Measurements from ENCODE around the gene AOC1. TPM values are rescaled to one million over a fixed set of nuclear protein-coding genes. Genes with fewer than 3 reads are reported as not detected.
"Not testable (repeated sequence)": the region's sequence is repeated elsewhere in the genome, so short reads cannot be mapped to it uniquely, and the experiment has no call there.

Gene AOC1, protein sequence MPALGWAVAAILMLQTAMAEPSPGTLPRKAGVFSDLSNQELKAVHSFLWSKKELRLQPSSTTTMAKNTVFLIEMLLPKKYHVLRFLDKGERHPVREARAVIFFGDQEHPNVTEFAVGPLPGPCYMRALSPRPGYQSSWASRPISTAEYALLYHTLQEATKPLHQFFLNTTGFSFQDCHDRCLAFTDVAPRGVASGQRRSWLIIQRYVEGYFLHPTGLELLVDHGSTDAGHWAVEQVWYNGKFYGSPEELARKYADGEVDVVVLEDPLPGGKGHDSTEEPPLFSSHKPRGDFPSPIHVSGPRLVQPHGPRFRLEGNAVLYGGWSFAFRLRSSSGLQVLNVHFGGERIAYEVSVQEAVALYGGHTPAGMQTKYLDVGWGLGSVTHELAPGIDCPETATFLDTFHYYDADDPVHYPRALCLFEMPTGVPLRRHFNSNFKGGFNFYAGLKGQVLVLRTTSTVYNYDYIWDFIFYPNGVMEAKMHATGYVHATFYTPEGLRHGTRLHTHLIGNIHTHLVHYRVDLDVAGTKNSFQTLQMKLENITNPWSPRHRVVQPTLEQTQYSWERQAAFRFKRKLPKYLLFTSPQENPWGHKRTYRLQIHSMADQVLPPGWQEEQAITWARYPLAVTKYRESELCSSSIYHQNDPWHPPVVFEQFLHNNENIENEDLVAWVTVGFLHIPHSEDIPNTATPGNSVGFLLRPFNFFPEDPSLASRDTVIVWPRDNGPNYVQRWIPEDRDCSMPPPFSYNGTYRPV
- total RNA-seq: not detected

- CTCF ChIA-PET: no interaction called here
- DNase-seq: no peak
- POLR2A ChIA-PET: no interaction called here
- H3K36me3 Mint-ChIP-seq (ENCODE audit: low read depth): no peaks in the 10 kb centered on the region
- peaks cover 38% of the 10 kb centered on the region for H3K27me3 Mint-ChIP-seq
- H3K4me1 Mint-ChIP-seq: peaks cover 2% of the 10 kb centered on the region
- H3K4me3 Mint-ChIP-seq: no peak within 1 kb of the TSS
- no peak within 1 kb of the TSS for H3K27ac Mint-ChIP-seq
- no peaks in the 10 kb centered on the region for H3K9me3 Mint-ChIP-seq
Measured at GRCh38 chr7:150852371-150852905, at the start of gene AOC1. AOC1 (plus strand) TSS chr7:150852517; CDS start chr7:150856471, 3,954 bp downstream.

GRCh38 chr7:150803161-150803860 is 49.0 kb upstream of the AOC1 start:
- CTCF ChIA-PET: no interaction called here

DNA sequence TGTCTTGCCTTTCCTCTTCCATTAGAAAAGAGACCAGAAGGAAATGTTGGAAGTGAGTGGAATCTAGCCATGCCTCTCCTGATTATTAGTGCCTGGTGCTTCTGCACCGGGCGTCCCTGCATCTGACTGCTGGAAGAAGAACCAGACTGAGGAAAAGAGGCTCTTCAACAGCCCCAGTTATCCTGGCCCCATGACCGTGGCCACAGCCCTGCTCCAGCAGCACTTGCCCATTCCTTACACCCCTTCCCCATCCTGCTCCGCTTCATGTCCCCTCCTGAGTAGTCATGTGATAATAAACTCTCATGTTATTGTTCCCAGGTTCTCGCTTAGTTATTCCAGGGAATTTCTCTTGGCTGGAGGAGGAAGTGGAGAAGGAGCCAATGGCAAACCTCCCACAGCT is 47.5 kb upstream of the AOC1 start:
- Mint-ChIP-seq H3K27ac (no peak overlapping the region), H3K4me1 (peaks cover 6% of the 10 kb centered on the region), H3K36me3 (ENCODE audit: low read depth) (no peaks in the 10 kb centered on the region), H3K4me3 (no peak overlapping the region), H3K9me3 (no peaks in the 10 kb centered on the region), H3K27me3 (peaks cover 39% of the 10 kb centered on the region)
- no peak for DNase-seq
- ChIA-PET CTCF (no interaction called here), POLR2A (no interaction called here)

More at GRCh38 chr7:150803161-150803860, 49.0 kb upstream of the AOC1 start:
- no peak overlapping the region for H3K27ac Mint-ChIP-seq
- DNase-seq: no peak
- POLR2A ChIA-PET: no interaction called here
- peaks cover 40% of the 10 kb centered on the region for H3K27me3 Mint-ChIP-seq
- H3K4me3 Mint-ChIP-seq: no peak overlapping the region
- no peaks in the 10 kb centered on the region for H3K9me3 Mint-ChIP-seq
- H3K36me3 Mint-ChIP-seq (ENCODE audit: low read depth): no peaks in the 10 kb centered on the region
- peaks cover 10% of the 10 kb centered on the region for H3K4me1 Mint-ChIP-seq

GRCh38 chr7:150805864-150806263 is 46.5 kb upstream of the AOC1 start:
- Mint-ChIP-seq H3K4me1 (peaks cover 6% of the 10 kb centered on the region), H3K27me3 (peaks cover 47% of the 10 kb centered on the region), H3K9me3 (no peaks in the 10 kb centered on the region), H3K27ac (no peak overlapping the region), H3K4me3 (no peak overlapping the region), H3K36me3 (ENCODE audit: low read depth) (no peaks in the 10 kb centered on the region)
- ChIA-PET POLR2A (no interaction called here), CTCF (no interaction called here)
- DNase-seq: no peak

DNA sequence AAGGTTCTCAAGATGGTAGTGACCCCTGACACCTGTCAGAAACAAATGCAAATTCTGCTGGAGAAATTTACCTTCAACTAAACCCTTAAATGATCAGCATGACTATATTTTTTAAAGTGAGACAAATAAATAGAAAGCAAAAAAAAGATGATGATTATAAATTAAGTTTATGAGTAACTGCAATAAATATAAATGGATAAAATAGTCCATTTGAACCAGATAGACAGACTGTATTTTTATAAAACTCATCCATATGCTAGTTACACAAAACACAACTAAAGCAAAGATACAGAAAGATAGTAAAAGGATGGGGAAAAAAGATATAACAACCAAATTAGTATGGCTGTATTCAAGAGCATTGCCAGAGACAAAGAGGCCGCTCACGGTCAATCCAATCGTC is 45.9 kb upstream of the AOC1 start:
- Mint-ChIP-seq H3K27me3 (peaks cover 44% of the 10 kb centered on the region), H3K36me3 (ENCODE audit: low read depth) (no peaks in the 10 kb centered on the region), H3K27ac (no peak overlapping the region), H3K4me3 (no peak overlapping the region), H3K9me3 (no peaks in the 10 kb centered on the region), H3K4me1 (peaks cover 3% of the 10 kb centered on the region)
- CTCF ChIA-PET: no interaction called here
- POLR2A ChIA-PET: no interaction called here
- DNase-seq: no peak

DNA sequence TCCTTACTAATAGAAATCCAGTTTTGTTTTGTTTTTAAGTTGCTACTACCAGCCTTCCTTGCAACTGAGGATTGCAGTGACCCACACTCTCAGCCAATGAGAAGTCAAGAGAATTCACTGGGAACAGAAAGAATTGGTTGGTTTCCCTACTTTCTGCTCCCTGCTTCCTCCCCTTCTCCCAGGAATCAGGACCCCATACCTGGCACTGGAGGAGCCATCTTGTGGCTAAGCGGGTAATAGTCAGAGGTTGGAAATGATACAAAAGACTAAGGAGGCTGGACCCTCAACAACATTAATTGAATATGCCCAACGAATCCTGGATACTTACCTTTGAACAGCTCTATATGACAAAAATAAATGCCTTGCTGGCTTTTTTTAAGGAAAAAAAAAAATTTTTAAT is 45.5 kb upstream of the AOC1 start:
- POLR2A ChIA-PET: no interaction called here
- no peaks in the 10 kb centered on the region for H3K9me3 Mint-ChIP-seq
- peaks cover 1% of the 10 kb centered on the region for H3K4me1 Mint-ChIP-seq
- DNase-seq: no peak
- H3K27ac Mint-ChIP-seq: no peak overlapping the region
- no peak overlapping the region for H3K4me3 Mint-ChIP-seq
- H3K27me3 Mint-ChIP-seq: peaks cover 45% of the 10 kb centered on the region
- H3K36me3 Mint-ChIP-seq (ENCODE audit: low read depth): no peaks in the 10 kb centered on the region
- CTCF ChIA-PET: no interaction called here

GRCh38 chr7:150807616-150808438 is 44.5 kb upstream of the AOC1 start:
- H3K27ac Mint-ChIP-seq; H3K4me1 Mint-ChIP-seq; DNase-seq; POLR2A ChIA-PET; H3K36me3 Mint-ChIP-seq (ENCODE audit: low read depth); H3K4me3 Mint-ChIP-seq; H3K9me3 Mint-ChIP-seq; CTCF ChIA-PET: not testable (repeated sequence)
- H3K27me3 Mint-ChIP-seq: peaks cover 39% of the 10 kb centered on the region

- POLR2A ChIA-PET: interaction anchor here (0.7 kb wide), 1 partner anchor 146 kb away, joined by 3 read pairs; no protein-coding TSS in a partner anchor
- Mint-ChIP-seq H3K27me3 (peaks cover 53% of the 10 kb centered on the region), H3K27ac (no peak overlapping the region)
Measured at GRCh38 chr7:150814328-150815001, 37.9 kb upstream of the AOC1 start.

GRCh38 chr7:150818971-150819370 is 33.3 kb upstream of the AOC1 start:
- Mint-ChIP-seq H3K9me3 (peaks cover 4% of the 10 kb centered on the region), H3K36me3 (ENCODE audit: low read depth) (peaks cover 4% of the 10 kb centered on the region), H3K27ac (no peak overlapping the region), H3K27me3 (peaks cover 46% of the 10 kb centered on the region), H3K4me3 (no peak overlapping the region), H3K4me1 (no peaks in the 10 kb centered on the region)
- POLR2A ChIA-PET: no interaction called here
- DNase-seq: no peak
- CTCF ChIA-PET: no interaction called here

More at GRCh38 chr7:150814328-150815001, 37.9 kb upstream of the AOC1 start:
- DNase-seq: no peak
- Mint-ChIP-seq H3K4me3 (no peak overlapping the region), H3K9me3 (peaks cover 4% of the 10 kb centered on the region), H3K36me3 (ENCODE audit: low read depth) (peaks cover 4% of the 10 kb centered on the region), H3K4me1 (no peaks in the 10 kb centered on the region)
- CTCF ChIA-PET: no interaction called here

DNA sequence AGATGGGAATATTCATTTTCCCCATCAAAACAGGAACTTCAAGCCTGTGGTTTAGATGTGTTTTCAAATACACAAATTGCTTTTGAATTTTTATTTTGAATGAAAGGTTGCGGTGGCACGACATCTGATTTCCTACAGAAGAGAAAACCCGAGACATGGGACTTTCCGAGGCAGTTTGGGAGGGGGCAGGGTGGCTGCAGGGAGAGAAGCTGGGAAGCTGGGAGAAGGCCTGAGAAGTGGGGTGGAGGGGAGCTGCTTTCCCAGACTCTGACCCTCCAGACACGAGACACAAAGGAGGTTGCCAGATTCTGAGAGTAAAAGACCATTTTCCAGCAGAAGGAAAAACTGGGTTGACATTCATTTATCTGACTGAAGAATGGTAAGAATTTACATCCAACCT is 32.2 kb upstream of the AOC1 start:
- ChIA-PET POLR2A (no interaction called here), CTCF (no interaction called here)
- H3K27ac Mint-ChIP-seq: no peak overlapping the region
- DNase-seq: no peak
- peaks cover 4% of the 10 kb centered on the region for H3K9me3 Mint-ChIP-seq
- no peaks in the 10 kb centered on the region for H3K4me1 Mint-ChIP-seq
- H3K4me3 Mint-ChIP-seq: no peak overlapping the region
- peaks cover 46% of the 10 kb centered on the region for H3K27me3 Mint-ChIP-seq
- peaks cover 4% of the 10 kb centered on the region for H3K36me3 Mint-ChIP-seq (ENCODE audit: low read depth)

DNA sequence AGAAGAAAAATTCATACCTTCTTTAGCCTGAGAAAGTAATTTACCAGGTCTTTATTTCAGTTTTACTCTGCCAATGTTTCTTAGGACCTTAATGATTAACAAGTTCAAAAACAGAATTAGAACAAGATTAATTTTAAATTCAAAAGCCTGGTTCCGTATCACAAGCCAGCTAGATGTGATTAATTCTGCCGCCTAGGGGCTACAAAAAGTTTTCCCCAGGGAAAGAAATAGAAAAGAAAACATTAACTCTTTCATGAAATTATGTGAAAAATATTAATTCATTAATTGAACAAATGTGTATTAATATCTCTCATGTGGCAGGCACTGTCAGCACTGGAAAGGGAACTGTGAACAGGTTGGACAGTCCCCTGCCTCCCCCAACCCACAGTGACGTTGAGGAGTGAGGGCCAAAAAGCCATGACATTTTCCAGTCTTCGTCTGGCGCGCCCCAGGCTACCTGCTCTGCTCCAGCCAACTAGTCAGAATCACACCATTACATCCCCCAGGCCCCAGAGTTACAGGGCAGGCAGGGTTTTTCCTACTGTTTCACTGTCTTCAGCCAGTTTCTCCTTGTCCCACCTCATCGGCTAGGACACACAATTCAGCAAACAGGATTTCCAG is 31.6 kb upstream of the AOC1 start:
- no peak overlapping the region for H3K4me3 Mint-ChIP-seq
- CTCF ChIA-PET: no interaction called here
- H3K27me3 Mint-ChIP-seq: peaks cover 46% of the 10 kb centered on the region
- POLR2A ChIA-PET: no interaction called here
- peaks cover 4% of the 10 kb centered on the region for H3K36me3 Mint-ChIP-seq (ENCODE audit: low read depth)
- H3K4me1 Mint-ChIP-seq: no peaks in the 10 kb centered on the region
- H3K9me3 Mint-ChIP-seq: peaks cover 2% of the 10 kb centered on the region
- H3K27ac Mint-ChIP-seq: no peak overlapping the region
- DNase-seq: no peak

GRCh38 chr7:150823043-150823442 is 29.3 kb upstream of the AOC1 start:
- Mint-ChIP-seq H3K4me1 (no peaks in the 10 kb centered on the region), H3K36me3 (ENCODE audit: low read depth) (no peaks in the 10 kb centered on the region), H3K27ac (no peak overlapping the region), H3K27me3 (peaks cover 48% of the 10 kb centered on the region), H3K9me3 (no peaks in the 10 kb centered on the region), H3K4me3 (no peak overlapping the region)
- ChIA-PET CTCF (no interaction called here), POLR2A (no interaction called here)
- DNase-seq: no peak

All from activated CD4-positive, alpha-beta memory T cell treated with anti-CD3 and anti-CD28 coated beads, Interleukin-2, amount 10 ng/mL, durations not matched to agents 7 days and 5 days (primary cell).